GM23248 (cell line): Measurements from ENCODE around the gene TEX12.
A peak's percentile ranks its signal among the peaks of the same experiment; 100 is the strongest.

Experiments
- EZH2 ChIP-seq: fragments of 200-600 bp; sonication (generic); IDR thresholded peaks from 2 replicates; pipeline ENCODE4 v1.6.1; 2018; ENCODE audit warnings: antibody characterized with exemption, mild to moderate bottlenecking; ENCODE audit not compliant: insufficient read depth, poor library complexity, severe bottlenecking
- EZH2phosphoT487 ChIP-seq: fragments of 200-600 bp; sonication (generic); IDR thresholded peaks from 2 replicates; pipeline ENCODE4 v1.6.1; 2018; ENCODE audit warnings: antibody characterized with exemption, moderate library complexity, mild to moderate bottlenecking, low read depth; ENCODE audit not compliant: insufficient read depth

DNA sequence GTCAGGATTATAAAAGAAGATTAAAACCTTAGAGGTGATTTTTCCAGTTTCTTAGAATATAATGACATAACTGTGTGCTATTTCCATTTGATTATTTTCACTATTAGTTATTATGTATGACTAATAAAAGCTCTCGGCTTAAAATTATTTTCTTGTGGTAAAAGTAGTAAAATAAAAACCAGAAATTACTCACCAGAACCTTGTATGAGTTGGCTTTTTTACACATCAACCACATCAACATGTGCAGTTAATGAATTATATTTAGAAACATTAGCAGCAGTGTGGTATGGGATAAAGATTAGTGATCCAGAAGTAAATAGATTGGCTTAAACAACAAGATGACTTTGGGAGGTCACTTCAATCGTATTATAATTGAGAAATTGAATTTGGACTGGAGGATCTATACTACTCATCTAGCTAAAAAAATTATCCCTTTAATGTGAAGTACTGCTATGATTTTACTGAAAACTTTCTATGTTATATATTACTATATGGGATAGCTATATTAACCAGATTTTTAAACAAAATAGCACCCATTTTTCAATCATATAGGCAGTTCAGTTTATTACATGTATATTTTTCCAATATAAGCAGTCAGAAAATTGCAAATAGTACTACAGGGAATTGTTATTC lies 5.3 kb downstream of the TEX12 start:
- 0 out of 2 replicates have a peak, but pooled peaks have one; percentile 42 for TF ChIP-seq EZH2phosphoT487
- no peak for TF ChIP-seq EZH2
